PC-9 (cell line): ENCODE measurements around the gene BLOC1S1. TPM values are rescaled to one million over a fixed set of nuclear protein-coding genes. Genes with fewer than 3 reads are reported as not detected.

Source experiments
- BruUV-seq: library from RNA; stranded (reverse); fragments of 400-500 nt; replicated peaks from 2 replicates; lab custom pipeline; 2021; lab: Mats Ljungman, UMichigan
- CTCF ChIA-PET: fragments of 300-600 bp; sonication (Branson Sonifier 250); formaldehyde crosslinking; loops from one replicate; lab custom pipeline; 2022; ENCODE audit warnings: antibody characterized with exemption; lab: Charles Lee
- POLR2A ChIA-PET: fragments of 300-600 bp; sonication (Branson Sonifier 250); formaldehyde crosslinking; loops from one replicate; lab custom pipeline; 2022; ENCODE audit warnings: antibody characterized with exemption; ENCODE audit not compliant: unreplicated experiment; lab: Charles Lee
- DNase-seq, 2 experiments: peaks; one replicate each; pipeline versions ENCODE4 v3.0.0 to v3.0.0-alpha.2; 2015 to 2022; ENCODE audit warnings: mixed read lengths in 1 of 2
- H2AFZ ChIP-seq: fragments of 200-600 bp; sonication (generic); 2 replicates; pipeline ENCODE4 v1.8.1; 2017; ENCODE audit warnings: antibody characterized with exemption
- H3F3A ChIP-seq: fragments of 200-600 bp; sonication (generic); 2 replicates; pipeline ENCODE4 v1.8.1; 2017; ENCODE audit warnings: antibody characterized with exemption, mild to moderate bottlenecking, low read depth; ENCODE audit not compliant: insufficient read depth
- H3K27ac ChIP-seq: fragments of 200-600 bp; sonication (generic); 2 replicates; pipeline ENCODE4 v1.6.1; 2016; ENCODE audit warnings: mixed run types
- H3K27me3 ChIP-seq: fragments of 200-600 bp; sonication (generic); 2 replicates; pipeline ENCODE4 v1.6.1; 2016; ENCODE audit warnings: low read depth, mixed run types; ENCODE audit not compliant: insufficient read depth
- H3K36me3 ChIP-seq: fragments of 200-600 bp; sonication (generic); 2 replicates; pipeline ENCODE4 v1.6.1; 2016; ENCODE audit warnings: low read depth, mixed run types
- H3K4me1 ChIP-seq: fragments of 200-600 bp; sonication (generic); replicated peaks from 2 replicates; pipeline ENCODE4 v1.6.1; 2016; ENCODE audit warnings: mixed run types; ENCODE audit not compliant: insufficient read depth
- H3K4me2 ChIP-seq: fragments of 200-600 bp; sonication (generic); 2 replicates; pipeline ENCODE4 v1.6.1; 2017; ENCODE audit warnings: mixed run types
- H3K4me3 ChIP-seq: fragments of 200-600 bp; sonication (generic); 2 replicates; pipeline ENCODE4 v1.6.1; 2016; ENCODE audit warnings: mixed run types
- H3K79me2 ChIP-seq: fragments of 200-600 bp; sonication (generic); 2 replicates; pipeline ENCODE4 v1.6.1; 2017; ENCODE audit warnings: low read depth, mixed run types
- H3K9me2 ChIP-seq: fragments of 200-600 bp; sonication (generic); 2 replicates; pipeline ENCODE4 v1.8.1; 2017; ENCODE audit warnings: mild to moderate bottlenecking; ENCODE audit not compliant: insufficient read depth
- H3K9me3 ChIP-seq: fragments of 200-600 bp; sonication (generic); 2 replicates; pipeline ENCODE4 v1.8.1; 2016; ENCODE audit warnings: low read depth; ENCODE audit not compliant: insufficient read depth
- H4K20me1 ChIP-seq: fragments of 200-600 bp; sonication (generic); 2 replicates; pipeline ENCODE4 v1.8.1; 2017; ENCODE audit not compliant: insufficient read depth
- CTCF ChIP-seq: fragments of 200-600 bp; sonication (generic); conservative IDR thresholded peaks from 2 replicates; pipeline ENCODE4 v1.6.1; 2017; ENCODE audit warnings: mixed run types, antibody characterized with exemption, mild to moderate bottlenecking, moderate library complexity
- EZH2 ChIP-seq: fragments of 200-600 bp; sonication (generic); IDR thresholded peaks from 2 replicates; pipeline ENCODE4 v1.8.0; 2017; ENCODE audit warnings: antibody characterized with exemption, low read depth
- intact Hi-C: fragments of 100-400 bp; cut with micrococcal nuclease; formaldehyde crosslinking; loops from one replicate; pipeline ENCODE4 v1.10.0; 2022; ENCODE audit not compliant: unreplicated experiment
- total RNA-seq: library from RNA; stranded (reverse); gene quantifications from 2 replicates; pipeline ENCODE4 v1.2.3, GENCODE V29; 2021

The BLOC1S1 gene
- total RNA-seq, 1 experiment from 2014 or later: 81.1 TPM

- no peaks in the 10 kb centered on the region for H3K9me3 ChIP-seq
- H3K9me2 ChIP-seq: no peaks in the 10 kb centered on the region
- H3K4me2 ChIP-seq: no peak overlapping the region
- H3F3A ChIP-seq: peaks cover 5% of the 10 kb centered on the region; the same call in 1 of the 2 replicates
- ChIA-PET CTCF (no interaction called here), POLR2A (no interaction called here)
- no peak for DNase-seq
- no peak overlapping the region for H2AFZ ChIP-seq
- no peaks in the 10 kb centered on the region for H3K79me2 ChIP-seq
- H3K27ac ChIP-seq: no peak overlapping the region
- no peaks in the 10 kb centered on the region for H3K4me1 ChIP-seq
- no peaks in the 10 kb centered on the region for H4K20me1 ChIP-seq
- no peak overlapping the region for H3K4me3 ChIP-seq
- no TSS peak for BruUV-seq
- no peaks in the 10 kb centered on the region for H3K36me3 ChIP-seq
- no peak for TF ChIP-seq EZH2
- TF ChIP-seq CTCF: no peak
- intact Hi-C loops: no loop called here
- peaks cover 75% of the 10 kb centered on the region for H3K27me3 ChIP-seq
These were observed 7.1 kb upstream of the BLOC1S1 start for GRCh38 chr12:55708695-55709233.

- H3K27me3 ChIP-seq: peaks cover 50% of the 10 kb centered on the region
- H2AFZ ChIP-seq: no peak overlapping the region
- CTCF ChIA-PET: interaction anchor here (0.6 kb wide), 1 partner anchor 193 kb away, joined by 11 read pairs; no protein-coding TSS in a partner anchor
- peaks cover 19% of the 10 kb centered on the region for H3F3A ChIP-seq
- no TSS peak for BruUV-seq
- no peak overlapping the region for H3K4me2 ChIP-seq
- POLR2A ChIA-PET: no interaction called here
- H4K20me1 ChIP-seq: no peaks in the 10 kb centered on the region
- H3K4me3 ChIP-seq: no peak overlapping the region
- TF ChIP-seq EZH2 (no peak), CTCF (no peak)
- no peaks in the 10 kb centered on the region for H3K9me2 ChIP-seq
- peaks cover 14% of the 10 kb centered on the region for H3K4me1 ChIP-seq
- H3K36me3 ChIP-seq: no peaks in the 10 kb centered on the region
- H3K27ac ChIP-seq: no peak overlapping the region
- H3K9me3 ChIP-seq: no peaks in the 10 kb centered on the region
- intact Hi-C loops: no loop called here
- peaks cover 3% of the 10 kb centered on the region; the same call in 1 of the 2 replicates for H3K79me2 ChIP-seq
- no peak for DNase-seq
These were observed 3.9 kb upstream of the BLOC1S1 start for GRCh38 chr12:55711786-55712553.

GRCh38 chr12:55712700-55713415, 3.0 kb upstream of the BLOC1S1 start:
- H3K27ac ChIP-seq: no peak overlapping the region
- DNase-seq: no peak
- no peak for TF ChIP-seq EZH2
- no peak for TF ChIP-seq CTCF
- no TSS peak for BruUV-seq
- H3K9me2 ChIP-seq: no peaks in the 10 kb centered on the region
- ChIA-PET POLR2A (no interaction called here), CTCF (no interaction called here)
- H3K4me3 ChIP-seq: no peak overlapping the region
- H3K79me2 ChIP-seq: peaks cover 5% of the 10 kb centered on the region; the same call in 1 of the 2 replicates
- H3K4me1 ChIP-seq: peaks cover 23% of the 10 kb centered on the region
- intact Hi-C loops: no loop called here
- H3K9me3 ChIP-seq: no peaks in the 10 kb centered on the region
- H3F3A ChIP-seq: peaks cover 19% of the 10 kb centered on the region
- H3K27me3 ChIP-seq: peaks cover 44% of the 10 kb centered on the region
- no peak overlapping the region for H3K4me2 ChIP-seq
- no peaks in the 10 kb centered on the region for H4K20me1 ChIP-seq
- H2AFZ ChIP-seq: no peak overlapping the region
- no peaks in the 10 kb centered on the region for H3K36me3 ChIP-seq
